Brain microvascular endothelial cell (primary cell): ENCODE data around the gene NRXN2.
A peak's percentile ranks its signal among the peaks of the same experiment; 100 is the strongest.

Source experiments
- DNase-seq: peaks from one replicate; pipeline ENCODE4 v3.0.0-alpha.2; 2020
- H3K27ac ChIP-seq: fragments of 250-450 bp; sonication (Bioruptor Pico); 2 replicates; pipeline ENCODE4 v1.5.1; 2020; ENCODE audit warnings: mild to moderate bottlenecking, moderate library complexity
- H3K27me3 ChIP-seq: fragments of 250-450 bp; sonication (Bioruptor Pico); replicated peaks from 2 replicates; pipeline ENCODE4 v1.5.1; 2020; ENCODE audit warnings: mild to moderate bottlenecking
- H3K36me3 ChIP-seq: fragments of 250-450 bp; sonication (Bioruptor Pico); replicated peaks from 2 replicates; pipeline ENCODE4 v1.5.1; 2020; ENCODE audit warnings: mild to moderate bottlenecking
- H3K4me3 ChIP-seq: 2 replicates; pipeline ENCODE4 v1.5.1; 2011; ENCODE audit warnings: low read depth, mild to moderate bottlenecking, control low read depth, low read length, moderate library complexity
- CTCF ChIP-seq: IDR thresholded peaks from 2 replicates; pipeline ENCODE4 v1.5.1; 2011; ENCODE audit warnings: low read depth, mild to moderate bottlenecking, moderate library complexity, low read length, control low read depth, inconsistent platforms; ENCODE audit errors: missing control alignments
- in situ Hi-C: cut with HindIII; loops from 2 replicates; pipeline ENCODE4 v1.10.0; 2017; ENCODE audit warnings: low sequenced_read_pairs, low pct_ligation_motif_present

The NRXN2 gene

DNA sequence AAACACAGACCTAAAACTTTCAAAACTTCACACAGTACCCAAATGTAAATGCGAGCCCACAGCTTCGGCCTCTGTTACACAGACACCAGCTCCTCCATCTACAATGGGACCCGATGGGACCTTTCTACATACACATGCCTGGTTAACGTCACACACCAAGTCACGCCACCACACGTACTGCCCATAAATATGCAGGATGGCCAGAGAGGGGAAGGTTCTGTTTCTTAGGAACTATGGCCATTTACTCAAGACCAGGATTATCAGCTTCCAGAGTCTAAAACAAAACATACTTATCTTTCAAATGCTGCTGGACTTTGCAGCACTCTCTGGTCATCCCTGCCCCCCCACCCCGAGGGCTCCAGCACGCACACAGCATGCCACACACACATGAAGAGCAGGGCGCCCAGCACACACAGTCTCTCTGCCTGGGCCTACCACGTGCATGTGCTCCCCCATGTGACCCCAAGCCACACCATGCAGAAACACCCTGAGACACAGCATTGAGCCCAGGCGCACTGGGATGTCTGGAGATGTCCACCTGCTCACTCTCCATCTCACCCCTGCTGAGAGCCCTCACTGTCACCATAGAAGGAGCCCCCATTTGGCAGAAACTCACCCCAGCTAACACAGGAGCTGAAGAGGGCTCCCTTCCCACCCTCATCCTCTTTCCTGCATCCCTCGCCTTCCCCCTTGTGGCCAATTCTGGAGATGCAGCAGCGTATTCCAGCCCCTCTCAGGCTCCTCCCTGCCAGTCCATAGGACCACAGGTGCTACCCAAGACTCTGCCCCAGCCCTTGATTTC is 70.2 kb downstream of the NRXN2 start:
- Histone ChIP-seq H3K27ac (no peak overlapping the region), H3K4me3 (no peak overlapping the region), H3K36me3 (no peaks in the 10 kb centered on the region), H3K27me3 (no peaks in the 10 kb centered on the region)
- TF ChIP-seq CTCF: peak; percentile 96
- peak; percentile 51 for DNase-seq
- in situ Hi-C loops: no loop called here

DNA sequence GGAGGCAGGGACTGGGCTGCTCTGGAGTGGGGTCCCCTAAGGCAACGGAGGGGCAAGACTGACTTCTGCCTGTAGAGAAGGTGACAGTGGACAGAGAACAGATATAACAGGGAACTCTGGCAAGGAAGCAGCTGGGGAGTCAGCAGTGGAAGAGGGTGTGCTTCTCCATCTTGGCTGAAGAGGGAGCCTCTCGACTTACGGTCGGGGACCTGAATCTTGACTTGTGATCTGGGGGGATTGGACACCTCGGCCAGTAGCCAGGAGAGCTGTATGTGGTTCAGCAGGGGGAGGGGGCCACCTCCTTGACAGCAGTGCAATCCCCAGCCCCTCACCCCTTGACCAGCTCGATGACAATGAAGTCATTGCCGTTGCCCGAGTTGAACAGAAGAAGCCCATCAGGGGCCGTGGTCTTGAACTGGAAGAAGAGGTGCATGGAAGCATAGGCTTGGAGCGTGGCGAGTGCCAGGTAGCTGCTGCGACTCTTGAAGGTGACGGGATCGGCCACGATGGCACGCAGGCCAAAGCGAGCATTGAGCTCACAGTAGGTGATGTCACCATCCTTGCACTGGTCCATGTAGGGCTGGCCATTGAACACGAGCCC is 72.0 kb downstream of the NRXN2 start:
- Histone ChIP-seq H3K4me3 (no peak overlapping the region), H3K36me3 (no peaks in the 10 kb centered on the region), H3K27ac (no peak overlapping the region), H3K27me3 (peaks cover 4% of the 10 kb centered on the region)
- in situ Hi-C loops: no loop called here
- peak; percentile 78 for TF ChIP-seq CTCF
- DNase-seq: peak; percentile 8

GRCh38 chr11:64649291-64649697 is 73.7 kb downstream of the NRXN2 start:
- peaks cover 19% of the 10 kb centered on the region for H3K27me3 ChIP-seq
- no peak overlapping the region for H3K4me3 ChIP-seq
- H3K27ac ChIP-seq: no peak overlapping the region
- TF ChIP-seq CTCF: peak; percentile 70
- in situ Hi-C loops: no loop called here
- DNase-seq: no peak
- no peaks in the 10 kb centered on the region for H3K36me3 ChIP-seq

DNA sequence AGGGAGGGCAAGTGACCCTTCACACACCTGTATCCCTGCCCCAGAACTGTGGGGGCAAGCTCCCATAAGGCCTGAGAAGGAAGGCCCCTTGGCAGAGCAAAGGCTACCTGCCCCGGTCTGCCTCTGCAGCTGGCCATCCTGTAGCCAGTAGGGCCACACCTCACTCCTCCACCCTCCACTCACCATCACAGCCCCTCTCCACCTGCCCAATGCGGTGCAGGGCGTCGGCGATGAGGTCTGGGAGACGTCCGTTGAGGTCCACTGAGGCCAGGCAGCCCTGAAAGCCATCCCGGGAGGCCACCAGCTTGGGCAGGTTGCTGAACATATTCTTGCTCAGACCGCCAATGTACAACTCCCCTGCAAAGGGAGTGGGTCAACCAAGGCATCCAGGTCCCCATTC is 74.4 kb downstream of the NRXN2 start:
- Histone ChIP-seq H3K36me3 (no peaks in the 10 kb centered on the region), H3K27ac (no peak overlapping the region), H3K27me3 (peaks cover 24% of the 10 kb centered on the region), H3K4me3 (no peak overlapping the region)
- no peak for DNase-seq
- no peak for TF ChIP-seq CTCF
- in situ Hi-C loops: no loop called here

DNA sequence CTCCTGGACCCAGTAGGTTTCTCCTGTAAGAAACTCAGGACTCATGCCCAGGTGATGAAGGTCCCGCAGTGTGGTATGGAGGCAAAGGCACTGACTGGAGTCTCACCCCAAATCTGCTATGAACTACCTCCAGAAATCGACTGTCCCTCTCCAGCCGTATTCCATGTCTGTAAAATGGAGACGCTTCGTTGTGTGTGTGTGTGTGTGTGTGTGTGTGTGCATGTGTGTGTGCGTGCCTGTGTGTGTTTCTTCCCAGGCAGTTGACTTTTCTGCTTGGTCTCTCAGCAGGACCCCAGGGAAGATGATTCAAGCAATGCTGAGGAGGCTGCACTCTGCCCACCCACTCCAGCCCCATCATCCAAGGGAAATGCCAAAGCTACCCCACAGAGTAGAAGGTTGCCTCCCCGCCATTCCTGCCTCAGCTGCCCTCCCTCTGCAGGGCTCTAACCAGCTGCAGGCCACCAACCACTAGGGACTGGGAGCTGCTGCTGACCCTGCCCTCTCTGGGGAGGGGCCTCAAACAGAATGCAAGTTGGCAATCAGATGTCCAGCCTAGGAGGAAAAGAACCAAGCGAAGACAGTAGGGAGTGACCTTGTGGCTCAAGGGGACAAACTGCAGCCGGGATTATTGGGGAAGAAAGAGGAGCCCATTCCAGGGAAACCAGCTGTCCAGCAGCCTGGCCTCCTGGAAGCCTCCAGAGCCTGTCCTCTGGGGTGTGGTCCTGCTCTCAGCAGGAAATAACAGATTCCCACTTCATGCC is 75.8 kb downstream of the NRXN2 start:
- in situ Hi-C loops: no loop called here
- no peaks in the 10 kb centered on the region for H3K36me3 ChIP-seq
- no peak overlapping the region for H3K4me3 ChIP-seq
- no peak overlapping the region for H3K27ac ChIP-seq
- DNase-seq: no peak
- TF ChIP-seq CTCF: no peak
- peaks cover 32% of the 10 kb centered on the region for H3K27me3 ChIP-seq
